Urothelium cell line (cell line): ENCODE measurements around the gene AVEN.

Experiments used
- DNase-seq: peaks from one replicate; pipeline ENCODE4 v3.0.0; 2011; ENCODE audit warnings: low spot score, mixed read lengths
- FAIRE-seq: peaks from 2 replicates; lab custom pipeline; 2011; peaks lifted over from hg19 to GRCh38; lab: Jason Lieb, UNC

Gene AVEN

DNA sequence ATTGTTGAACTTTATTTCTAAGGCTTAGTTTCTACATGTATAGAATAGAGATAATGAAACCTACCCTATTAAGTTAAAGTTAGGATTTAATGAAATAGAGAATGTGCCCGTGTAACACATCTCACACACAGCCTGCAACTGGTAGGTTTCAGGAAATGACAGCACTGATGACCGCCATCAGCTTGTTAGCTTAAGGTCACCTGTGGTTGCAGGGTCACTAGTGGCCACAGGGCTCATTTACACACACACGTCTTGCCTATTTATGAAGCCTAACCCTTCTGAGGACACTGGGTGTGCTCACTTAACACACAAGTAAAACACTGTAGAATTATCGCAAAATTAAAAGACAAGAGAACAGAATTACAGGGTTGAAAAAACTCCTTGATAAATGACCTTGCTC lies 50.6 kb downstream of the AVEN start:
- no peak for DNase-seq

DNA sequence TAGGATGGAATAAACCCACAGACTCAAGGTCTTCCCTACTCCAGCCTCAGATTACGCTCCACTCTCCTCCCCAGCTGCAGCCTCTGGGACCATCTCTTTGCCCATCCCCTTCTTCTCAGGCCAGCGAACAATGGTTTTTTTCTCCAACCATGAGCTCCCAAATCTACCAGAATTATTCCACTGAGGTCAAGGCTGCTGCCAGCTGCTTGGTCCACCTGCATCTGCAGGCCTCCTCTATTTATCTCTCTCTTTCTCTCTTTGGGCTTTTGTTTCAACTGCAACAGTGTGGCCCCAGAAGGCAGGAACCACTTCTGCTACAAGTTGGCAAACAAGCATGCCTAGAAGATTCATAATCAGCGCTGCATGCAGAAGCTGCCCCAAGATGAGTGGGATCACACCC lies 51.6 kb downstream of the AVEN start:
- no peak for DNase-seq
- no peak for FAIRE-seq

More for the DNA sequence above, 50.6 kb downstream of the AVEN start:
- no peak for FAIRE-seq

- FAIRE-seq (no peak), DNase-seq (no peak)
Measured at GRCh38 chr15:33985751-33986150, 53.3 kb downstream of the AVEN start.

- FAIRE-seq (no peak), DNase-seq (no peak)
Measured at GRCh38 chr15:33985287-33985686, 53.7 kb downstream of the AVEN start.

DNA sequence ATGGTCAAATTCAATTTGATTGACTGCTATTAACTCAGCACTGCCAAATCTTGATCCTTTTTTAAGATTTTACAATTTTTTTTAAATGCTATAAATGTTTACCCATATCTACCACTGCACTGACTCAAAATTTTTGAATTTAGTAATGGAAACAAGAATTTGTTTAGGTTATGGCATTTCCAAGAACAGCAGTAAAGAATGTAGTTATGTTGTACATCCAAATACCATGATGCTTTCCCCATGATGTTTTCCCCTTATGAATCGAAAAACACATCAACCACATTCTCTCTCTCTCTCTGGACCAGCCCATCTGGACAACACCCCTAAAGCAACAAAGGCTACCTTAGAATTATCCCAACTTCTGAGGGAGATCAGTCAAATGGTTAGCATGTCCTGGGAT lies 56.5 kb downstream of the AVEN start:
- FAIRE-seq (no peak), DNase-seq (no peak)

DNA sequence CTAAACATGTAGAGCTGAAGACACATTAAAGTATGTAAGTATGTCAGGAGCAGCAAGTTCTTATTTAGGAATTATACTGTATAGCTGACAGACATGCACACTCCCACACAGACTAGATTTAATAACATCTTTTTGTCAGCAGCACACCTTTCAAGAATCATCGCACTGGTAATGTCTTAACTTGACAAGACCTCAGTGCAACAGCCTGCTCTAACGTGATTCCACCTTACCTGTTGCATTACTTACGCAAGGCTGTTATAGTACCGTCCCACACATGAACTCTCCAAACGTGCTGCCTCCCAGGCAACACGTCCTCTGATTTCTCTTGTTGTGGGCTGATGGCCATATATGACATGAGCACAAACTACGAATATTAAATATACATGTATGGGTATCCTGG lies 58.8 kb downstream of the AVEN start:
- no peak for FAIRE-seq

DNA sequence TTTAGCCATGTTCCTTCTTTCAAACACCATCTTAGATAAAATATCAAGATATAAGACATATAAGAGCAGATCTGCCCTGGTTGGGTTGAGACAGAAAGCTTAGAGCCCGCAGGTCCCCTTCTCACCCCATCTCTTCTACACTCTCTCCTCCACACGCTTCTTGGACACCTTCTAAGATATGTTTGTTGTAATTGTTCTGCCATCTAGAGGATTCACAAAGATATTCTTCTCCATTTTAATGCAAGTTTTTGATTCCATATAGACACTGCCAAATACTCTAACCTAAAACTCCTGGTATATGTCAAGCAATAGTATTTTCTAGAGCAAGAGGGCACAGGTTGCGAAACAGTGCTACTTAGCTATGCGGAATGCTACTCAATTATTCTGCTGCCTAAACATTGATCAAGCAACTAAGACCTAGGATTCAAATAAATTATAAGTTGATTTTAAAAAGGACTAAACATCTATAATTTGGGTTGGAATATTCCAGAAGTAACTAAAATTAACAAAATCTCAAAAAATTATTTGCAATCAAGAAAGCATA lies 63.9 kb downstream of the AVEN start:
- DNase-seq = no peak
- no peak for FAIRE-seq

More for the DNA sequence above, 58.8 kb downstream of the AVEN start:
- no peak for DNase-seq

- FAIRE-seq (no peak), DNase-seq (no peak)
Measured at GRCh38 chr15:33971811-33972210, 67.2 kb downstream of the AVEN start.

DNA sequence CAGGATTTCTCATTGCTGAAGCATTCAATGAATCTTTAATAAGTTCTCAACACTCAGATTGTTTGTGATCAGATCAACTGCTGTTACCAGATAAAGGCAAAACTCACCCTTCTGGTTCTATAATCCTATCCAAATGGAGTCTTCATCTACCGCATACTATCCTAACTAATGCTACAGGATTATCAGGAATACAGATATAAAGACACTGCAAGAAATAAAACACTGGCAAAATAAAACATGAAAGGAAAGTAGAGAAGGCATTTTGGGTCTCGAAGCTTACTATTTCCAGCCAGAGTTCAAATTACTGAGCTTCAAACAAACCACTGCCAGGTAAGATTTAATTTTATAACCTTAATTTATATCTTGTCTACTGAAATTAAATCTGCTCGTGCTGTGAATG lies 70.2 kb downstream of the AVEN start:
- FAIRE-seq (no peak), DNase-seq (no peak)

DNA sequence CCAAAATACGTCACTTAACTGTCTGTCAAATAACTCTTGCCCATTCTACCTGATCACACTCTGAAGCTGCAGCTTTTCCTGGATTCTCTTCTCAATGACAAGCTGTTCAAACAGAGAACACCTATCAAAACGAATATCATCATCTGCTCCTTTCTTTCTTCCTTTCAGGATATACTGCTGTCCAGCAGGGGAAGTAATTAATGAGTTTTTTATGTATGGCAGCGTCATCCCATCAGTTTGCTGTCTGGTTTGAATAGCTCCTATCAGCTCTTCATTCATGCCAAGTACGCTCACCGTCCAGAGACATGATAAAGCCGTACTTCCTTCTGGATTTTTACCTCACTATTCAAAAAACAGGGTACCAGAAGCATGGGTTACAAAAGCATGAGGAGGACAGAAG lies 70.8 kb downstream of the AVEN start, which contains the start of gene CHRM5:
CHRM5 (plus strand) TSS at position 274 of the 400 bp plus-strand sequence. CDS start 94,221 bp downstream, outside the sequence.
- DNase-seq (no peak), FAIRE-seq (no peak)

DNA sequence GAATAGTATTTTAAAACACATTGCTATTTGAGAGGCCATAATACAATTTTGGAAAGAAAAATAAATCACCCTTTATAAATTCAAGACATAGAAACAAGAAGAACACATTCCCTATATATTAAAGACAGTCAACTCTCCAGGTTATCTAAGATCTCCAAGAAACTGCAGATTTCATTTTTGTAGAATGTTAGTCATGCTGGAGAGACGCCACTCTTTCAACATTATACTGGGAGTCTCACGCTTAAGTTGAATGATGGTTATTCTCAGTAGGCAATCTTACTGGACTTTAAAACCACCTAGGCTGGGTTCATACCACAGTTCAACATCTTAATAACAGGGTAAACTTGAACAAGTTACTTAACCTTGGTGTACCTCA lies 74.4 kb downstream of the AVEN start:
- DNase-seq (no peak), FAIRE-seq (no peak)

- DNase-seq (peak; percentile 22), FAIRE-seq (no peak)
Measured at GRCh38 chr15:33963831-33964664, 75.0 kb downstream of the AVEN start.

- FAIRE-seq (no peak), DNase-seq (no peak)
Measured at GRCh38 chr15:33960549-33960935, 78.5 kb downstream of the AVEN start.

- FAIRE-seq (no peak), DNase-seq (no peak)
Measured at GRCh38 chr15:33959844-33960548, 79.0 kb downstream of the AVEN start.

- FAIRE-seq (no peak), DNase-seq (no peak)
Measured at GRCh38 chr15:33956397-33956796, 82.6 kb downstream of the AVEN start.

GRCh38 chr15:33955945-33956344 lies 83.1 kb downstream of the AVEN start:
- DNase-seq = no peak
- no peak for FAIRE-seq

DNA sequence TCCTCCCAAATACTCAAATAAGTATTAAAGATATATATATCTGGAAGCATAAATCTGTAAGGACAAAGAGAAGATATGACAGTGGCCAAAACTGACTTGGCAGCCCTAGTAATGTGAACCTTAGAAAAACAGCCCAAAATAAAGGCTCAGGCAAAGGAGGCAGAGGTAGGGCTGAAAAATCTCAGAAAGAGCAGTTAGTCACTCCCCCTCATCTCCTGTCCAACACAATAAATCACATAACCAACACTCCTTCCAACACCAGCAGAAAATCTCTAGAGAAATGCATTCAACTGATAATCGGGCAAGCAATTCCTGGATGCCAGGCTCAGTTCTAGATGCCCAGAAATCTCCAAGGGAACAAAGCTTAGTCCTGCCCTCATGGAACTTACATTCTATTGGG lies 92.9 kb downstream of the AVEN start:
- no peak for FAIRE-seq
- DNase-seq = no peak

- DNase-seq = no peak
- no peak for FAIRE-seq
Measured at GRCh38 chr15:33941279-33942063, 97.5 kb downstream of the AVEN start.

DNA sequence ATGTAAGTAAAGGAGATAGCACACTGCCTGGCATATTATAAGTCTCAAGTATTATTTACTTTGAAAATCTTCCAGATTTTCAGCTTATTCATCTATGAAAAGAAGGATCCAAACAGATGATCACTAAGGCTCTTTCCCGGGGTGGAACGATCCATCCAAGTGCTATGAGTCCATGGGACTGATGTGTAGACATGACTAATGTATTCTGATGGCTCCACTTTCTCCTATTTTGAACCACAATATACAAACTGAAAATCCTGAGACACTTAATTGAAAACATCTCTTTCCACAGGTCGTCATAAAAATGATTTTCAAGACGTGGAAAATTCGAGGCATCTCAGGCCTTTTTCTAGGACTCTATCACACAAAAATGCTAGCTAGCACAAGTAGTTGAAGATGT lies 104.1 kb downstream of the AVEN start:
- FAIRE-seq = no peak
- DNase-seq = no peak

DNA sequence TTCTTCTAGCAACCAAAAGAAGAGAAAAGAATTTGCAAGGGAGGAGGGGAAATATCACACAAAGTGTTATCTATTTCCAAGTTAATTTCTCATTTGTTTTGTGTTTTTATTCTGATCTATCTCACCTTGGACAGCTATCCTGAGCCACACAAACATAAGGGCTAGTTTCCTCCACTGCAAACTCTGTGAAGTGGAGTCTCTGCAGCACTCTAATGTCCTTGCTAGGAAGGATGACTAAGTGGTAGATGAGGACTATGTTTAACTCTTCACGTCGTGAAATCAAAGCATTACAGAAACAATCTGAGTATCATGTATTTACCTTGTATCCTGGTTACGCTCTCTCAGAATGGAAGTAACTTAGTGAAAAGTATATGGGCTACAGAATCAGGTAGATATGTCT lies 104.6 kb downstream of the AVEN start:
- FAIRE-seq (no peak), DNase-seq (no peak)

DNA sequence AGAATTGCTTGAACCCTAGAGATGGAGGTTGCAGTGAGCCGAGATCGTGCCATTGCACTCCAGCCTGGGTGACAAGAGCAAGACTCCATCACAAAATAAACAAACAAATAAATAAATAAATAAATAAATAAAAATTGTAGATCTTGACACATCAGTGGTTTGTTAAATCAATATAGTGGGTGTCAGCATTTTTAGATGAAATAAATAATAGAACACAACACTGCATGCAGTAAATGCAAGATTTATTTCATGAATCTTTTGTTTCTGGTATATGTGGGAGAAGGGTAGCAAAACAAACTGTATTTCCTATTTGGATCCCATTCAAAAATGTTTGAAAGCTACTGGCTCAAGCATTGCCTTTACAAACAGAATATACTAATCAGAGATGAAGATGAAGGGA lies 106.3 kb downstream of the AVEN start:
- FAIRE-seq = no peak

More for the DNA sequence above, 106.3 kb downstream of the AVEN start:
- DNase-seq = no peak
